H9 (cell line): Measurements from ENCODE around the gene DNAI4. TPM values are rescaled to one million over a fixed set of nuclear protein-coding genes. Genes with fewer than 3 reads are reported as not detected.

Experiments
- DNase-seq: peaks from one replicate; pipeline ENCODE4 v3.0.0-alpha.2; 2017
- H2AFZ ChIP-seq: one replicate; pipeline ENCODE4 v1.6.1; 2013; ENCODE audit warnings: mild to moderate bottlenecking, low read length, control low read depth, moderate library complexity
- H2AK5ac ChIP-seq: 2 replicates; pipeline ENCODE4 v1.6.1; 2013; ENCODE audit warnings: low read length, control low read depth, mixed read lengths; ENCODE audit not compliant: insufficient read length
- H2BK120ac ChIP-seq: one replicate; pipeline ENCODE4 v1.6.1; 2013; ENCODE audit warnings: low read depth, mild to moderate bottlenecking, low read length, control low read depth, inconsistent platforms; ENCODE audit not compliant: poor library complexity, severe bottlenecking
- H2BK12ac ChIP-seq: 2 replicates; pipeline ENCODE4 v1.6.1; 2013; ENCODE audit warnings: low read length, control low read depth, mixed read lengths, low read depth; ENCODE audit not compliant: insufficient read length
- H2BK15ac ChIP-seq: 2 replicates; pipeline ENCODE4 v1.6.1; 2013; ENCODE audit warnings: low read depth, low read length, control low read depth
- H2BK20ac ChIP-seq: one replicate; pipeline ENCODE4 v1.6.1; 2013; ENCODE audit warnings: low read depth, mild to moderate bottlenecking, low read length, control low read depth, inconsistent platforms; ENCODE audit not compliant: poor library complexity, severe bottlenecking
- H2BK5ac ChIP-seq: 2 replicates; pipeline ENCODE4 v1.6.1; 2013; ENCODE audit warnings: low read length, control low read depth, mixed read lengths; ENCODE audit not compliant: insufficient read length
- H3K14ac ChIP-seq: 2 replicates; pipeline ENCODE4 v1.6.1; 2013; ENCODE audit warnings: low read length, control low read depth; ENCODE audit not compliant: insufficient read depth
- H3K18ac ChIP-seq: 2 replicates; pipeline ENCODE4 v1.6.1; 2013; ENCODE audit warnings: low read depth, mild to moderate bottlenecking, mixed read lengths, low read length, control low read depth; ENCODE audit not compliant: insufficient read length
- H3K23ac ChIP-seq: 2 replicates; pipeline ENCODE4 v1.6.1; 2013; ENCODE audit warnings: low read length, control low read depth, mixed read lengths, low read depth; ENCODE audit not compliant: insufficient read length
- H3K23me2 ChIP-seq: 2 replicates; pipeline ENCODE4 v1.6.1; 2013; ENCODE audit warnings: low read depth, mild to moderate bottlenecking, mixed read lengths, low read length, control low read depth; ENCODE audit not compliant: insufficient read length, poor library complexity, severe bottlenecking
- H3K27ac ChIP-seq: 2 replicates; pipeline ENCODE4 v1.5.1; 2013; ENCODE audit warnings: low read length, control low read depth, mixed read lengths, low read depth; ENCODE audit not compliant: insufficient read length
- H3K27me3 ChIP-seq: 2 replicates; pipeline ENCODE4 v1.6.1; 2013; ENCODE audit warnings: low read length, control low read depth, inconsistent platforms; ENCODE audit not compliant: insufficient read depth
- H3K4ac ChIP-seq: 2 replicates; pipeline ENCODE4 v1.6.1; 2013; ENCODE audit warnings: low read depth, mild to moderate bottlenecking, control low read depth, inconsistent platforms, low read length, moderate library complexity
- H3K4me1 ChIP-seq: 2 replicates; pipeline ENCODE4 v1.6.1; 2013; ENCODE audit warnings: low read length, control low read depth, inconsistent platforms; ENCODE audit not compliant: insufficient read depth
- H3K4me2 ChIP-seq: 2 replicates; pipeline ENCODE4 v1.6.1; 2013; ENCODE audit warnings: low read length, control low read depth, mixed read lengths; ENCODE audit not compliant: insufficient read length, insufficient read depth
- H3K56ac ChIP-seq: 2 replicates; pipeline ENCODE4 v1.6.1; 2013; ENCODE audit warnings: low read depth, mild to moderate bottlenecking, mixed read lengths, low read length, control low read depth; ENCODE audit not compliant: insufficient read length
- H3K79me1 ChIP-seq: 2 replicates; pipeline ENCODE4 v1.6.1; 2013; ENCODE audit warnings: low read depth, mild to moderate bottlenecking, moderate library complexity, low read length, control low read depth, inconsistent platforms; ENCODE audit not compliant: insufficient read depth, poor library complexity, severe bottlenecking
- H3K79me2 ChIP-seq: 2 replicates; pipeline ENCODE4 v1.6.1; 2013; ENCODE audit warnings: low read length, control low read depth, inconsistent platforms; ENCODE audit not compliant: insufficient read depth
- H3K9ac ChIP-seq: 2 replicates; pipeline ENCODE4 v1.6.1; 2013; ENCODE audit warnings: low read length, control low read depth, mixed read lengths; ENCODE audit not compliant: insufficient read length; ENCODE audit errors: extremely low read depth
- H3K9me3 ChIP-seq: one replicate; pipeline ENCODE4 v1.6.1; 2013; ENCODE audit warnings: low read depth, low read length, inconsistent platforms; ENCODE audit not compliant: control insufficient read depth
- H3T11ph ChIP-seq: one replicate; pipeline ENCODE4 v1.6.1; 2013; ENCODE audit warnings: mild to moderate bottlenecking, low read length, control low read depth, inconsistent platforms
- H4K20me1 ChIP-seq: one replicate; pipeline ENCODE4 v1.6.1; 2013; ENCODE audit not compliant: control insufficient read depth, insufficient read length, insufficient read depth
- H4K5ac ChIP-seq: 2 replicates; pipeline ENCODE4 v1.6.1; 2013; ENCODE audit warnings: low read depth, mild to moderate bottlenecking, mixed read lengths, low read length, control low read depth; ENCODE audit not compliant: insufficient read length
- H4K8ac ChIP-seq: replicated peaks from 2 replicates; pipeline ENCODE4 v1.6.1; 2013; ENCODE audit warnings: low read length, control low read depth, mixed read lengths, low read depth; ENCODE audit not compliant: insufficient read length
- H4K91ac ChIP-seq: 2 replicates; pipeline ENCODE4 v1.6.1; 2013; ENCODE audit warnings: low read depth, mild to moderate bottlenecking, moderate library complexity, mixed read lengths, low read length, control low read depth; ENCODE audit not compliant: insufficient read length
- H3K27ac Mint-ChIP-seq, 3 experiments: 2 replicates in 2 of 3; 3 replicates in 1 of 3; pipeline ENCODE4 v1.8.0; 2020 to 2021; ENCODE audit warnings: mixed read lengths in 3 of 3, mild to moderate bottlenecking in 1 of 3, moderate library complexity in 1 of 3
- H3K27me3 Mint-ChIP-seq: 2 replicates; pipeline ENCODE4 v1.8.0; 2021; ENCODE audit warnings: low read depth, mild to moderate bottlenecking, moderate library complexity, mixed read lengths
- H3K36me3 Mint-ChIP-seq, 3 experiments: 2 replicates in 2 of 3; 3 replicates in 1 of 3; pipeline ENCODE4 v1.8.0; 2020 to 2021; ENCODE audit warnings: low read depth in 3 of 3, mixed read lengths in 3 of 3; ENCODE audit not compliant: insufficient read depth in 1 of 3
- H3K4me1 Mint-ChIP-seq, 2 experiments: 2 replicates each; pipeline ENCODE4 v1.8.0; 2020; ENCODE audit warnings: mixed read lengths in 2 of 2
- H3K4me3 Mint-ChIP-seq, 2 experiments: 2 replicates in 1 of 2; 3 replicates in 1 of 2; pipeline ENCODE4 v1.8.0; 2020 to 2021; ENCODE audit warnings: mild to moderate bottlenecking in 2 of 2, mixed read lengths in 2 of 2, moderate library complexity in 1 of 2
- H3K9me3 Mint-ChIP-seq, 2 experiments: 2 replicates in 1 of 2; 3 replicates in 1 of 2; pipeline ENCODE4 v1.8.0; 2020; ENCODE audit warnings: mild to moderate bottlenecking in 2 of 2, mixed read lengths in 2 of 2, moderate library complexity in 1 of 2
- WGBS: extraction: QIAGEN DNeasy Blood & Tissue Kit; methylation state at CpG from one replicate; pipeline ENCODE4 v1.1.7; 2013; ENCODE audit warnings: missing lambda C conversion rate, low lambda C conversion rate, mixed read lengths; ENCODE audit not compliant: insufficient read length; ENCODE audit errors: extremely low coverage; 5-methylcytosine and 5-hydroxymethylcytosine counted together
- total RNA-seq: library from RNA; stranded (reverse); gene quantifications from 2 replicates; pipeline ENCODE4 v1.2.1, GENCODE V29; 2021
- TF ChIP-seq, protein P1 (sequence below): fragments of 200-600 bp; sonication (generic); conservative IDR thresholded peaks from 3 replicates; pipeline ENCODE4 v1.8.0; 2021; ENCODE audit warnings: antibody characterized with exemption, mild to moderate bottlenecking

Gene DNAI4
- total RNA-seq, 1 experiment from 2014 or later = 1.4 TPM

DNA sequence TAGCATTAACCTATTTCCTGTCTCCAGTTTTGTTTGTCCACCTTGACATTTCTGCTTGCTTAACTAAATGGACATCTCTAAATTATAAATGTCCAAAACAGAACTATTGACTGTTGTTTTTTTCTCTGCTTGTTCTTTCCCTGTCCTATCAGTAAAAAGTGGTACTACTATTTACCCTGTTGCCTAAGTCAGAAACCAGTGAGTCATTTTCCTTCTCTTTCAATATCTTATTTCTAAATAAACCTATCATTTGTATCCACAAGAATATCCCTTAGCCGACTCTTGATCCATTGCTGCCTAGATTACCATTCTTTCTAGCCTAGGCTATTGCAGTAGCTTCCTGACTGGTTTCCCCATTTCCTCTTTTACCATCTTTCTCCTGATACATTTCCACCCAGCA is 22.6 kb upstream of the DNAI4 start:
- no peaks in the 10 kb centered on the region for H3K9me3 Mint-ChIP-seq
- no peak overlapping the region for H3K27ac ChIP-seq
- no peak overlapping the region for H3K56ac ChIP-seq

More for the DNA sequence above, 22.6 kb upstream of the DNAI4 start:
- Histone ChIP-seq H2BK20ac (no peak overlapping the region), H3K79me2 (no peaks in the 10 kb centered on the region), H2BK5ac (no peak overlapping the region), H4K5ac (no peak overlapping the region), H3K4me2 (no peak overlapping the region), H3K9ac (no peak overlapping the region), H2AFZ (no peak overlapping the region), H3K9me3 (no peaks in the 10 kb centered on the region), H3K14ac (no peak overlapping the region), H3K4ac (no peak overlapping the region), H3T11ph (no peak overlapping the region), H4K8ac (no peak overlapping the region), H4K20me1 (no peaks in the 10 kb centered on the region), H3K79me1 (no peaks in the 10 kb centered on the region), H2BK15ac (no peak overlapping the region), H3K18ac (no peak overlapping the region), H3K23me2 (no peaks in the 10 kb centered on the region), H4K91ac (no peak overlapping the region), H3K27me3 (no peaks in the 10 kb centered on the region), H2BK120ac (no peak overlapping the region), H2BK12ac (no peak overlapping the region), H3K23ac (no peak overlapping the region), H3K4me1 (no peaks in the 10 kb centered on the region), H2AK5ac (no peak overlapping the region)
- H3K4me1 Mint-ChIP-seq = peaks cover 4% of the 10 kb centered on the region in 2 experiments
- peak overlapping the region in 1 of 3 experiments; percentile 6; a peak in 2 of 7 replicates for H3K27ac Mint-ChIP-seq
- peaks cover 14 to 46% (median 29%) of the 10 kb centered on the region in 3 experiments; a peak in 6 of 7 replicates for H3K36me3 Mint-ChIP-seq
- WGBS = no CpG with 5 or more reads among the region's 1 CpG
- no peaks in the 10 kb centered on the region for H3K27me3 Mint-ChIP-seq
- TF ChIP-seq, protein P1, sequence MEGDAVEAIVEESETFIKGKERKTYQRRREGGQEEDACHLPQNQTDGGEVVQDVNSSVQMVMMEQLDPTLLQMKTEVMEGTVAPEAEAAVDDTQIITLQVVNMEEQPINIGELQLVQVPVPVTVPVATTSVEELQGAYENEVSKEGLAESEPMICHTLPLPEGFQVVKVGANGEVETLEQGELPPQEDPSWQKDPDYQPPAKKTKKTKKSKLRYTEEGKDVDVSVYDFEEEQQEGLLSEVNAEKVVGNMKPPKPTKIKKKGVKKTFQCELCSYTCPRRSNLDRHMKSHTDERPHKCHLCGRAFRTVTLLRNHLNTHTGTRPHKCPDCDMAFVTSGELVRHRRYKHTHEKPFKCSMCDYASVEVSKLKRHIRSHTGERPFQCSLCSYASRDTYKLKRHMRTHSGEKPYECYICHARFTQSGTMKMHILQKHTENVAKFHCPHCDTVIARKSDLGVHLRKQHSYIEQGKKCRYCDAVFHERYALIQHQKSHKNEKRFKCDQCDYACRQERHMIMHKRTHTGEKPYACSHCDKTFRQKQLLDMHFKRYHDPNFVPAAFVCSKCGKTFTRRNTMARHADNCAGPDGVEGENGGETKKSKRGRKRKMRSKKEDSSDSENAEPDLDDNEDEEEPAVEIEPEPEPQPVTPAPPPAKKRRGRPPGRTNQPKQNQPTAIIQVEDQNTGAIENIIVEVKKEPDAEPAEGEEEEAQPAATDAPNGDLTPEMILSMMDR = no peak
- no peak for DNase-seq
- H3K4me3 Mint-ChIP-seq = no peak overlapping the region; a peak in 1 of 5 replicates
